HG02981 (cell line): ENCODE results near the gene GATA1.

Experiments used
- ATAC-seq: cut with Tn5 transposase; IDR thresholded peaks from one replicate; pipeline ENCODE4 v1.9.1; 2021; ENCODE audit warnings: mild to moderate bottlenecking, moderate library complexity; ENCODE audit not compliant: unreplicated experiment

The GATA1 gene

GRCh38 chrX:48784726-48785125 lies 1.7 kb upstream of the GATA1 start:
- ATAC-seq: no peak

DNA sequence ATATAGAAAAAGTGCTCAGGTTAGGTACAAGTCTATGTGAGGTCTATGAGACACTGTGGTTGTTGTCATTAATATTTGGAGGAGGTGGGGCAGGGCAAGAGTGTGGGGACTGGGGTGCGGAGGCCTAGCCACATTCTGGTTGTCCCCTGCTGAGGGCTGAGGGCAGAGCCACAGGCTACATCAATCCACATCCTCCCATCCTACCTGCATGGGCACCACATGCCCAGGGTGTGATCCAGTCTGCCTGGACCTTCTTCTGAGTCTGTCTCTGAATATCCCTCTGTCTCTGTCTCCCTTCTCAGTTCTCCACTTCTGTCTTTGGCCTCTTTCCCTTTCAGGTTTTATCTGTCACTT lies 1.2 kb upstream of the GATA1 start:
- no peak for ATAC-seq

DNA sequence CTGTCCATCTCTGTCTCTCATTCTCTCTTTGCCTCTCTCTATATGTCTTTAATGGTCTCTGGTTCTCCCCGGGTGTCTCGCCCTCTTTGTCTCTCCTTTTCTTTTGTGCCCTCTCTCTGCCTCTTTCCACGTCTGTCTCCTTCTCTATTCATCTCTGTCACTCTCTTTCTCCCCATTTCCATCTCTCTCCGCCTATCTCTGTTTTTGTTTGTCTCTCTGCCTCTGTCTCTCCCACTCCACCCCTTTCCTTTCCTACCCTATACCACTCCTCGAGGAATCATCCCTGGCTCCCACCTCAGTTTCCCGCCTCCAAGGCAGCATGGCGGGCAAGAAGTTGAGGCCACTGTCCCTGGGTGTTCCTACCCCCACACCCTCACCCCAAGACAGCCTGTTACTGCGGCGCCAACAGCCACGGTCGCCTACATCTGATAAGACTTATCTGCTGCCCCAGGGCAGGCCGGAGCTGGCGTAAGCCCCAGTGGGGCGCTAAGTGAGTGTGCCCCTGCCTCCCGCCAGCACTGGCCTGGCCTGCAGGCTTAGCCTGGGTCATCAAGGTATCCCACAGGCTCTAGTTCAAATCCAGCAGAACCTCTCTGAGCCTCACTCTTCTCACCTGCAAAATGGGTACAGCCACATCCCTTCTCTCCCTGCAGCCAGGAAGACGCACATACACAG lies 713 bp upstream of the GATA1 start:
- ATAC-seq: no peak

- ATAC-seq: no peak
Measured at GRCh38 chrX:48786825-48787504, 575 bp downstream of the GATA1 start.

GRCh38 chrX:48787505-48788443 lies 1.4 kb downstream of the GATA1 start:
- no peak for ATAC-seq

GRCh38 chrX:48789366-48790220 lies 3.2 kb downstream of the GATA1 start:
- no peak for ATAC-seq

DNA sequence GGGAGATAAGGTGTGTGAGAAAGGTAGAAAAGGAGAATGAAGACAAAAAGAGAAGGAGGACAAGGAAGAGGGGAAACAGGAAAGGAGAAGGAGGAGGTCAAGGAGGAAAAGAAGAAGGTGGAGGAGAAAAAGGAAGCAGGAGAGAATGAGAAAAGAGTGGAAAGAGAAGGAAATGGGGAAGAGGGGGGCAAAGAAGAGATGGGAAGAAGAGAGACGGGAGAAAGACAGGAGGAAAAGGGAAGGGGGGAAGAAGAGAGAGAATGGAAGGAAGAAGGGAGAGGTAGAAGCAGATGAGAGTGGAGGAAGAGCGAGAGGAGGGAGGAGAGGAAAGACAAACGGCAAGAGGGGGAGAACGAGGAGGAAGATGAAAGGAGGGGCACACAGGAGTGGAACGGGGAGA lies 4.1 kb downstream of the GATA1 start:
- ATAC-seq: no peak

DNA sequence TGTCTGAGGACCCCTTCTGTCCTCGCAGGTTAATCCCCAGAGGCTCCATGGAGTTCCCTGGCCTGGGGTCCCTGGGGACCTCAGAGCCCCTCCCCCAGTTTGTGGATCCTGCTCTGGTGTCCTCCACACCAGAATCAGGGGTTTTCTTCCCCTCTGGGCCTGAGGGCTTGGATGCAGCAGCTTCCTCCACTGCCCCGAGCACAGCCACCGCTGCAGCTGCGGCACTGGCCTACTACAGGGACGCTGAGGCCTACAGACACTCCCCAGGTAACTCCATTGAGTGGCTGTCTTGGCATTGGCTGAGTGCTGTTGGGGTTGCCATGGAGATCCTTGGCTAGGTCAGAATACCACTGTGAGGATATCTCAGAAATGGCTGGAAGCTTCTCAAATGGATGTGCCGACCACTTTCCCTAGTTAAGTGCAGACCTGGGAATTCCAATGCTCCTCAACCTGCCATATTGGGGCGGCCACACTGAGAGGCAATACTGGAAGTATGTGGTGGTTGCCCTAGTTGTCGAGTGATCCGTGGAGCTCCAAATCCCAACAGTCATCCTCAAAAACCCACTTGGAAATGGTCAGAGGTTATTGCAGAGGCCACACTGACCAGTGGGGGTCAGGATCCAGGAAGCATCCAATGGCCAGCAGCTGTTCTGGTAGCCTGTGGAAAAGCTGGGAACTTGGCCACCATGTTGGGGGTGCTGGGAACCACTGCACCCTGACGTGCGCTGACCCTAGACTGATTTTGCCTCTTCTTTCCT lies 4.9 kb downstream of the GATA1 start:
- ATAC-seq: no peak

DNA sequence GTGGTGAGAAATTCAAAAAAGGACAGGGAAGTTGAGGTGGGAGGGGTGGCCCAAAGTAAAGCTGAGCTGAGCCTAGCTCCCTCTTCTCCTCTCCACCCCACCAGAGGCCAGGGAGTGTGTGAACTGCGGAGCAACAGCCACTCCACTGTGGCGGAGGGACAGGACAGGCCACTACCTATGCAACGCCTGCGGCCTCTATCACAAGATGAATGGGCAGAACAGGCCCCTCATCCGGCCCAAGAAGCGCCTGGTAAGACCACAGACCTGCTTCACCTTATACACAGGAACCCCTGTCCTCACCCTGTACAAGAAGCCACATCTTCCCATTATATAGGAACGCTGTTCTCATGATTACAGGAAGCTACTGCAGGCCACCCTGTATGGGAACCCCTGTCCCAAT lies 5.8 kb downstream of the GATA1 start:
- no peak for ATAC-seq

DNA sequence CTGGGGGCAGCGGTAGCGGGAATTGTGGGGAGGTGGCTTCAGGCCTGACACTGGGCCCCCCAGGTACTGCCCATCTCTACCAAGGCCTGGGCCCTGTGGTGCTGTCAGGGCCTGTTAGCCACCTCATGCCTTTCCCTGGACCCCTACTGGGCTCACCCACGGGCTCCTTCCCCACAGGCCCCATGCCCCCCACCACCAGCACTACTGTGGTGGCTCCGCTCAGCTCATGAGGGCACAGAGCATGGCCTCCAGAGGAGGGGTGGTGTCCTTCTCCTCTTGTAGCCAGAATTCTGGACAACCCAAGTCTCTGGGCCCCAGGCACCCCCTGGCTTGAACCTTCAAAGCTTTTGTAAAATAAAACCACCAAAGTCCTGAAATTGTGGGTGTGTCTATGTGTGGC lies 7.5 kb downstream of the GATA1 start:
- ATAC-seq: no peak

- ATAC-seq: no peak
Measured at GRCh38 chrX:48794340-48794910, 8.0 kb downstream of the GATA1 start.

GRCh38 chrX:48794911-48795515 lies 8.6 kb downstream of the GATA1 start:
- ATAC-seq: no peak

DNA sequence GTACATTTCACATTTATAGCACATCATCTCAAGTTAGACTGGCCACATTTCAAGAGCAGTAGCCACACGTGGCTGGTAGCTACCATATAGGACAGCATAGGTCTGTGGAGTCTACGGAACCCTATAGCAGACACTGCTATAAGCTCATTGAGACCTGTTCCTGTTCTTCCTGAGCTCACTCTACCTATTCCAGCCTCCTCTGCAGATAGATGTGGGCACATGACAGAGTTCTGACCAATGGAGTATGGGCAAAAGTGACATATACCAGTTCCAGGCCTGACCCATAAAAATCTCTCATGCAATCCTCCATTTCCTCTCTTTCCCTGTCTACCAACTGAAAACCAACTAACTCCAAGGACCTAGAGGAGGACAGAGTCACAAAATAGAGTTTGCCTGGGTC lies 11.9 kb downstream of the GATA1 start:
- ATAC-seq: no peak

DNA sequence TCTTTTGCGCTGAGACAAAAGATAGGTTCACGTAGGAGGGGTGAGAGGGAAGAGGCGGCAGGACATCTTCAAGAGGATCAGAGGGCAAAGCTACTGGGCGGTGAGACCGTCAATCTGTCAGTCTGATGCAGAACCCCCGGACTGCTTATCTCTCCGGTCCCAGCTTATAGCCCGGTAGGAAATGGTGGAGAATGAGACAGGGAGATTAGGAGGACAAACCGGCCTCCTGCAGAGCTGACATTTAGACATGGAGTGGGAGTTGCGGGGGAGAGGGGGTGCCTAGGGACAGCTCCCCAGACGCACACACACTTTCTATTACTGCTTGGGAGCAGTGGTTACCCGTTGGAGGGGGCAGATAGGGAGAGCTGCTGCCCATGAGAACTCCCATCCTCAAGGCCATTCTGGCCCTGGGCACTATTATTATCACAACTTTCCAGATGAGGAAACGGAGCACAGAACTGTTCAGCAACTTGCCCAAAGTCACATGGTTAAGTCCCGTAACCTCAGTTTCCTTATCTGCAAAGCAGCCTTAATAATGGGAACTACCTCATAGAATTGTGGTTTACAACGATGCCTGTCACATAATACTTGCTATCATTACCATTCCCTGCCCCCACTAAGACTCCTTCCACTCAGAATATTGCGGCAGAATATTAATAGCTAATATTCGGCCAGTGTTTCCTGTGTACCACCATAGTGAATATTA lies 14.3 kb downstream of the GATA1 start:
- no peak for ATAC-seq

- ATAC-seq: peak; percentile 86
Measured at GRCh38 chrX:48801280-48802088, 15.1 kb downstream of the GATA1 start, which contains the start of gene HDAC6. HDAC6 (plus strand) TSS chrX:48802067; CDS start chrX:48802693, 626 bp downstream.

DNA sequence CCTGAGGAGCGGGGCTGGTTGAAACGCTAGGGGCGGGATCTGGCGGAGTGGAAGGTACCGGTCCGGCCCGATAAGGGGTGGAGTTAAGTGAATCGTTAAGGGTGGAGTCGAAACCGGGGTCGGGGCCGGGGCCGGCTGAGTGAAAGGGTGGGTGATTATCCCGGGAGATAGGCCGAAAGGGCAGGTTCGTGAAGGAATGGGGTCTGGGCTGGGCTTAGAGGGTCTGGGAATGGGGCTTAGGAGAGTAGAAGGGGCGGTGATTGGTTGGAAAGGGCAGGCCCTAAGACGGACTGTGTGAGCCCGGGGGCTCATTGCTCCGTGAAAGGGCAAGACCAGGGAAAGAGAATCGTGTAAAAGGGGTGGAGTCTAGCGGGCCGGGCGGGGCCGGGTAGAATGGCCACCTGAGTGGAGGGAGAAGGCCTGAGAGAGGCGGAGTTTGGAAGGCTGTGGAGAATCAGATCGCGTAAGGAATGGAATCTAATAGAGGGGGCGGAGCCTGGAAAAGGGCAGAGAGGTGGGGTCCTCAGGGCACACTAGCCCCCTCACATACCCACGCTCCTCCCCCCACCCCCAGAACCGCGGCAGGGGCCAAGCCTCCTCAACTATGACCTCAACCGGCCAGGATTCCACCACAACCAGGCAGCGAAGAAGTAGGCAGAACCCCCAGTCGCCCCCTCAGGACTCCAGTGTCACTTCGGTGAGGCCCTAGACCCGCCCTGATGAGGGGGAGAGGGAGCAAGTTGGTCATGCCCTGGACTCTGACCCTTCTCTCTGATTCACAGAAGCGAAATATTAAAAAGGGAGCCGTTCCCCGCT lies 15.9 kb downstream of the GATA1 start:
- ATAC-seq: peak; percentile 49

- no peak for ATAC-seq
Measured at GRCh38 chrX:48802905-48803200, 16.5 kb downstream of the GATA1 start.
